Stimulated activated CD8-positive, alpha-beta memory T cell treated with anti-CD3 and anti-CD28 coated beads, Interleukin-7, amount 100 ng/mL, for 48 hours (primary cell): Measurements from ENCODE around the gene ROBO1.

Experiments used
- DNase-seq, 2 donors: peaks; one replicate each; pipeline ENCODE4 v3.0.0-alpha.2; 2020; ENCODE audit warnings: low read depth in 1 of 2; ENCODE audit errors: extremely low read depth in 1 of 2

Gene ROBO1

GRCh38 chr3:79253704-79254103 is 514.1 kb downstream of the ROBO1 start:
- no peak for DNase-seq

- DNase-seq: no peak
Observed at GRCh38 chr3:79253271-79253670, 514.5 kb downstream of the ROBO1 start.

GRCh38 chr3:79250746-79251145 is 517.1 kb downstream of the ROBO1 start:
- DNase-seq: no peak

GRCh38 chr3:79249701-79250100 is 518.1 kb downstream of the ROBO1 start:
- no peak for DNase-seq

GRCh38 chr3:79247725-79248043 is 520.1 kb downstream of the ROBO1 start:
- DNase-seq: no peak

- no peak for DNase-seq
Observed at GRCh38 chr3:79246875-79247724, 520.7 kb downstream of the ROBO1 start.

- DNase-seq: no peak
Observed at GRCh38 chr3:79245284-79246138, 522.3 kb downstream of the ROBO1 start.

GRCh38 chr3:79236496-79236895 is 531.3 kb downstream of the ROBO1 start:
- no peak for DNase-seq

- DNase-seq: no peak
Observed at GRCh38 chr3:79233431-79234060, 534.3 kb downstream of the ROBO1 start.

GRCh38 chr3:79230266-79230665 is 537.5 kb downstream of the ROBO1 start:
- DNase-seq: no peak

GRCh38 chr3:79217096-79217495 is 550.7 kb downstream of the ROBO1 start:
- no peak for DNase-seq

GRCh38 chr3:79215286-79215685 is 552.5 kb downstream of the ROBO1 start:
- DNase-seq: no peak

- no peak for DNase-seq
Observed at GRCh38 chr3:79211586-79212359, 556.0 kb downstream of the ROBO1 start.

GRCh38 chr3:79204351-79204750 is 563.4 kb downstream of the ROBO1 start:
- no peak for DNase-seq

GRCh38 chr3:79203144-79203519 is 564.7 kb downstream of the ROBO1 start:
- no peak for DNase-seq

- DNase-seq: no peak
Observed at GRCh38 chr3:79202471-79203143, 565.2 kb downstream of the ROBO1 start.

GRCh38 chr3:79200456-79200855 is 567.3 kb downstream of the ROBO1 start:
- DNase-seq: no peak

GRCh38 chr3:79199966-79200365 is 567.8 kb downstream of the ROBO1 start:
- DNase-seq: no peak

GRCh38 chr3:79187426-79187825 is 580.4 kb downstream of the ROBO1 start:
- no peak for DNase-seq

- DNase-seq: no peak
Observed at GRCh38 chr3:79184251-79184650, 583.5 kb downstream of the ROBO1 start.
